Ishikawa (cell line): ENCODE data around the gene ABL1.

ENCODE experiments used
- CREB1 ChIP-seq: IDR thresholded peaks from 2 replicates; pipeline ENCODE4 v1.6.1; 2012; ENCODE audit warnings: low read depth
- EP300 ChIP-seq: IDR thresholded peaks from 2 replicates; pipeline ENCODE4 v1.6.1; 2012; ENCODE audit warnings: borderline replicate concordance
- FOXM1 ChIP-seq: IDR thresholded peaks from 2 replicates; pipeline ENCODE4 v1.6.1; 2012; ENCODE audit warnings: low read depth, borderline replicate concordance
- REST ChIP-seq: IDR thresholded peaks from 2 replicates; pipeline ENCODE4 v1.6.1; 2012; ENCODE audit warnings: low read depth, mild to moderate bottlenecking
- TCF12 ChIP-seq: IDR thresholded peaks from 2 replicates; pipeline ENCODE4 v1.6.1; 2012; ENCODE audit warnings: low read depth

- no peak for TF ChIP-seq FOXM1
- TF ChIP-seq TCF12 = no peak
- no peak for TF ChIP-seq EP300
- no peak for TF ChIP-seq CREB1
- TF ChIP-seq REST = no peak
These were observed 76.4 kb downstream of the ABL1 start for GRCh38 chr9:130911254-130912049.
